Head of caudate nucleus (tissue), 42 donors: Measurements from ENCODE around the gene LIG1.

Source experiments
- DNase-seq, 42 donors: peaks; one replicate each; pipeline versions ENCODE4 v3.0.0 to v3.0.0-alpha.2; 2020 to 2021; ENCODE audit warnings: mixed read lengths in 7 of 42
- intact Hi-C: fragments of 100-400 bp; cut with DNase I; formaldehyde crosslinking; loops from one replicate; pipeline ENCODE4 v1.15.0; 2022

LIG1 gene

DNA sequence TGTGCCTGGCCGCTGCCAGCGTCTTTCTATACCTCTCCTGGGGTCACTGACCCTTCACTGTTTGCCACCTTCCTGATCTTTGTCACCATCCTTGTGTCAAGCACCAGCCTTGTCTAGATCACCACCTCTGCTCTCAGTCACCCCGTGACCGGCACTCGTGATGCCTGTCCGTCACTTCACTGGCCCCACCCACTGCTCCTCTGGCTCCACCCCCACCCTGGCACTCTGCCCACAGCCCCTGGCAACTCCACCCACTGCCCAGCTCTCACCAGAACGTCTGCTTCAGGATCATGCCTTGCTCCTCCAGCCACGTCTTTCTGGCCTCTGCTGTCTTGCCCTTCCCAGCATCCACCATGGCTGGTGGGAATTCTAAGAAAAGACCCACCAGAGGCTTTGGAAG lies 34.7 kb downstream of the LIG1 start:
- intact Hi-C loops, result no loop called here
- DNase-seq, result peak in 1 of 42 donors; percentile 44

DNA sequence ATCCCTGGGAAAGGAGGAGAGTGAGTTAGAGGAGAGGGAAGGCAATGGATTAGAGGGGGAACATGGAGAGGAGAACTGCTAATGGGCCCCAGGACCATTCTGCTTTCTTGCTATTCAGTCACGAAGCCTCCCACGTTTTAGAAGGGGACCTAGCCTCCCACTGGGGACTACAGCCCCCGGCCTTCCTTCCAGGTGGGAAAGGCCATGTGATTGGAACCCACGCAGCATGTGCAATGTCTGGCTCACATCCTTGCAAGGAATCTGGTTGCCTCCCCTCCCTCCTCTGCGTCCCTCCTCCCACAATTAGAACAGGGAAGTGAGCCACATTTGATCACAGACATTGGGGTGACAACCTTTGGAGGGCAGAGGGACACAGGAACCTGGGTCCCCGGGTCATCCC lies 37.0 kb downstream of the LIG1 start:
- DNase-seq, result peak in 14 of 42 donors; percentile 18 to 74 (median 31)
- intact Hi-C loops, result no loop called here

DNA sequence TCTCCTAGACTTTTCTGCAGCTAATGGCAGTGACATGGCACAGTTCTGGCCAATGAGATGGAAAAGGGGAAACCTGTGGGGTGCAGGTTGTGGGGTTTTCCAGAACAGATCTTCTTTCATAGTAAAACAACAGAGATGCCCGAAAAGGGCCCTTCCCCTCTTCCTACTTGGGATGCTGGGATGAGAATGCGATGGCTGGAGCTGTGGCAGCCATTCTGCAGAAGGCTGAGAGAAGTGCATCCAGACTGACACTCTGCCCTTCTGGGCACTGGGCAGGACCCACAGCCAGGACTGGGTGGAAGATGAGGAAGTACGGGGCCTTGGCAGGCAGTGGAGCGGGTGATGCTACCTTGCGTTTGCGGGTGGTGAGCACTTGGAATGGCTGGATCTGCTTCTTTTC lies 42.6 kb downstream of the LIG1 start:
- intact Hi-C loops, result no loop called here

DNA sequence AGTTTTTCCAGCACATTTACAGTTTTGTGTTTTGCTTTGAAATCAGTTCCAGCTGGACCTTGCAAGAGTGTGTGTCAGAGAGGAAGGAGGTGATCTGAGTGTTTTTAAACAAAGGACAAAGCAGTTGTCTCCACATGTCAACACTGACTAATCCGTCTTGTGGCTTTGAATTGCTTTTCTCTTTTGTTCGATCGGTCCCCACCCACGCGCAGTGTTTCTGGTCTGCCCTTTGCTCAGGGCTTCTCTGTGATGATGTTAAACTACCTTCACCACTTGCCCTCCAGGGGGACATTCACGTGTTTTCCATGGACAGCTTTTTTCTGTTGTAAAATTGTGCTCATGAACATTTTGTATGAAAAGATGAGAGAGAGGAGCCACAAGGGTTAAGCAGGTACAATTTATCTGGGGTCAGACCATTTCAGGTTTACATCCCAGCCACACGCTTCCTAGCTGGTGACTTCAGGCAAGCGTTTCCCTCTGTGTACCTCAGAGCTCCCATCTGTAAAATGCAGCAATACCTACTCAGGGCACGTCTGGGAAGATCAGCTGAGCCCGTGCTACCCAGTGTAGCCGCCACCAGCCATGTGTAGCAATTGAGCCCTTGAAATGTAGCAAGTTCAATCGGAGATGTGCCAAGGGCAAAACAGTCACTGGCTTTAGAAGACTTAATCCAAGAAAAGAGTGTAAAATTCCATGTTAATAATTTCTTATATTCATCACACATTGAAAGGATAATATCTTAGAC lies 46.1 kb downstream of the LIG1 start:
- DNase-seq, result peak in 17 of 42 donors; percentile 15 to 71 (median 35)
- intact Hi-C loops, result no loop called here

More for the DNA sequence above, 42.6 kb downstream of the LIG1 start:
- no peak for DNase-seq

DNA sequence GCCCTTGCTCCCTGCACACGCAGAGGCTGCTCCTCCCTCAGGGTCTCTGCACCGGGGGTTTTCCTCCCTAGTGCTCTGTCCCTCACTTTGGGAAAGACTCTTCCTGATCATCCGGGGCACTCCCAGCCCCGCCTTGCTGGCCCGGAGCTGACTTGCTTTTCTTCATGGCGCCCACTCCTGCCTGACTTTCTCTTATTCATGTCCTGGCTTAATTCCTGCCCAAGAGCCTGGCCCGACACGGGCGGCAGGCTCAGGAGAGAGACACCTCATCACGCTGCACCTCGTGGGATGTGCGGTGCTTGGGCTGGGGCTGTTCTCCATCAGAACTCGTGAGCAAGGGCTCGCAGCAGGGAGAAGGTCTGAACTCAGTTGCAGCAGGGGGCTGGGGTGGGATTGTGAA lies 47.7 kb downstream of the LIG1 start:
- intact Hi-C loops, result no loop called here
- no peak for DNase-seq

DNA sequence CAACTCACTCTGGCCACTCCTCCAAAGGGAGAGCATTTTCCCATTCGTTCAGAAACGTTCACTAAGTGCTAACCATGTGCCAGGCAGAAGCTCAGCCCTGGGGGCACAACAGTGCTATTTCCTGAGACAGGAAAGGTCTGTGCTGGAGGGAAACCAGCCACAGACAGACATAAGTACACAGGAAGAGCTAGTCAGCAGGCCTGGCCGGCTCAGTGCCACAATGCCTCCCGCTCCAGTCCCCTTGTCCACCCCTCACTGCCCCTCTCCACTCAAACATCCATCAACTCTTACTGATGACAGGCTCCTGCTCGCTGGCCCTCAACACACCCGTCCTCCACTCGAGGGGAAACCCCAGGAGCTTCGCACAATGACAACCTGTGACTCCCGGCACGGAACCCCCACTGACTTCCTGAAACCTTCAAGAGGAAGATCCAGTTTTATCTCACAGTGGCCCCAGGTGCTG lies 48.2 kb downstream of the LIG1 start:
- DNase-seq, result peak in 1 of 42 donors; percentile 28
- intact Hi-C loops, result no loop called here

DNA sequence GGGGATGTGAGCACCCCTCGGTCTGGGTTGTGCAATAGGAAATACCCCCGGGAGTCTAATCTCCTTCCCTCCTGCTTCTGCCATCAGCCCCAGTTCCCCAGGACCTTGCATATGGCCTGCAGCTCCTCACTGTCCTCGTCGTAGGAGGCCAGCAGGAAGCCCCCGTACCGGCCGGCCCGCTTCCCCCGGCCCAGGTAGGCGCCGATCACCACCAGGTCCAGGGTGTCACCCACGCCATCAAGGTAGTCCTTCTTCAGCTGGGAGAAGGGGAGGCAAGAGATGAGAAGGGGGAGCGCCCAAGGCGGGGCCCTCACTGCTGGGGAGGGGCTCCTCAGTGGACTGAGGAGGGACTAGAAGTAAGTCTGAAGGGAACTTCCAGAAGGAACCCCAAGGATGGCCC lies 49.1 kb downstream of the LIG1 start:
- intact Hi-C loops, result no loop called here
- DNase-seq, result no peak

DNA sequence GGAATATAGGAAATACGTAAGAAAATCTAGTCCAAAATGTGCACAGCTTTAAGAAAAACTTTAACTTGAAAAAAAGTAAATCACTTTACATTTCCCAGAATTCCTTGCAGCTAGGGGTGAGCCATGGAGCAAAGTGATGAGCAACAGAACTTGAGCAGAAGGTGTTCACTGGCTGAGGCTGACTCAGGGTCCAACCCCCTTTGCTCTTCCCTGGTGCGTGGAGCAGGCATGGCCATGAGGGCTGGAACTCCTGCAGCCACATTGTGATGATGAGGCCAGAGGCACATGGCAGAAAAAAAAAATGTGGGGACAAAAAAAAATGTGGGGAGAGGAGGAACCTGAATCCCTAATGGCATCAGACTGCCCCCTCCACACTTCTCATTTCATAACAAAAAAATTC lies 49.6 kb downstream of the LIG1 start:
- no peak for DNase-seq
- intact Hi-C loops, result no loop called here

DNA sequence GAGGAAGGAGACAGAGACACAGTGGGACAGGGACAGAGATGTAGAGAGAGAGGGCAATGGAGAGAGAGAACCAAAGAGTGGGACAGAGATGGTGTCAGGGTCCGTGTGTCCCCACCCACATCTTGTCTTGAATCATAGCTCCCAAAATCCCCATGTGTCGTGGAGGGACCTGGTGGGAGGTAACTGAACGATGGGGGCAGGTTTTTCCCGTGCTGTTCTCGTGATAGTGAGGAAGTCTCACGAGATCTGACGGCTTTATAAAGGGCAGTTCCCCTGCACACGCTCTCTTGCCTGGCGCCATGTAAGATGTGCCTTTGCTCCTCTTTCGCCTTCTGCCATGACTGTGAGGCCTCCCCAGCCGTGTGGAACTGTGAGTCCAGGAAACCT lies 52.0 kb downstream of the LIG1 start:
- DNase-seq, result no peak
- intact Hi-C loops, result no loop called here

DNA sequence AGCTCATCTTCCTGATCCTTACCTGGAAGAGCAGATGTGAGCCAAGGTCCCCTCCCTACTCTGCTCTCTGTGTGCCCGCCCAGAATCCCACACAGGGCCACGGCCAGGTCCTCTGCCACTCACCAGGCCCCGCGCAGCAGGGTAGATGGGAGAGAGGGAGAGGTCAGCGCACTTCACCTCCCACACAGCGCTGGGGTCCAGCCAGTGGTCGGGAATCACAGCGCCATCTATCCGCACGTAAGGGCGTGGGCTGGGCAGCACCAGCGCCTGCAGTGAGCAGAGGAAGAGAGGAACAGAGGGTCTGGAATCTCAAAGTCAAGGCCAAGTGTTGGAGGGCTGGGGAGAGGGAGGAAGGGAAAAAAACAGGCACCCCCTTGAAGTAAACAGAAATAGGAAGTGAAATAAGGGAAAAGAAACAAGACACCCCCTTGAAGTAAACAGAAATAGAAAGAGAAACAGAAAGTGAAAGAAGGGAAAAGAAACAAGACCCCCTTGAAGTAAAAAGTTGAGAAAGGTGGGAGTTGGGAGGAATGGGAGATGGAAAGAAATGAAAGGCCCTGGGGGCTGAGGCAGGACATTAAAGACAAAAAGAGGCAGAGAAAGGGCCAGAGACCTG lies 52.5 kb downstream of the LIG1 start:
- no peak for DNase-seq
- intact Hi-C loops, result no loop called here

DNA sequence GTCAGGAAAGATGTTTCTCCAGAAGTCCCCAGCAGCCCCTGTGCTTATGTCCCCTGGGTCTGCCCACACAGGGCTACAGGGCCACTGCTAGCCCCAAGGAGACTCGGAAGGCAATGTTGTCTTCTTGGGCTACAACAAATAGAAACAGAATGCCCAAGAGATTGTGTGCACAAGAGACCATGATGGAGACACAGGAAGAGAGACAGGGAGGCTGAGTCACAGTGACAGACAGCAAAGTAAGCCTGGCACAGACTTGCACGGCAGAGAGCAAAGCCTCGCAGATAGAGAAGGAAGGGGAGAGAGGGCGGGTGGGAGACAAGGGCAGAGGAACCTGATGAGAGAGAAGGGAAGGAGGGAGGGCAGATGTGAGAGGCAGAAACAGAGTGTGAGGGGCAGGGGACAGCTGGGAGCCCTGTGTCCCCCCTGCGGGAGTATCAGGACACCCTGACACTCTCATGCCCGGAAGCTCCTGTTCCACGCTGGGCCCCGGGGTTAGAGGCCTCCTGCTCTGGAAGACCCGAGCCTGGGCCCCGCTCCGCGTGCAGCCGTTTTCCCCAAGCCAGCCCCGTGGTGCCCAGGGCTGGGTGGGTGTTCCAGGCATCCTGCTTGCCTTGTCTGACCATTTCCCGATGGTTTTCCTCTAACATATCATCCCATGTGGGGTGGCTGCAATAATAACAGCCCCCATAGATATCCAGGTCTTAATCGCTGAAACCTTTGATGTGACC lies 56.8 kb downstream of the LIG1 start:
- peak in 1 of 42 donors; percentile 13 for DNase-seq
- intact Hi-C loops, result no loop called here

DNA sequence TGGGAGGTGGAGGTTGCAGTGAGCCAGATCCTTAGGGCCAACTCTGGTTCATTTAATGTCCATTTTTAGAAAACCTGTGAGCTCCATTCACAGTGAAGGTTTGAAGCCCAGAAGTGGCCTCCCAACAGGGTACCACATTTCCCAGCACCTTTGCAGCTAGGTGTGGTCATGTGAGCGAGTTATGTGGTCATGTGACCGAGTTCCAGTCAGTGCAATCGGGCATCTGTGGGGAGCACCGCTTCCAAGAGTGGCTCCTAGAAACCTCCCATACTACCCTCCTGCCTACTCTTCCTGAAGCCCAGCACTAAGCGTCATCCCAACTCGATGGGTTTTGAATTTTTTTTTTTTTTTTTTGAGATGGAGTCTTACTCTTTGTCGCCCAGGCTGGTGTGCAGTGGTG lies 58.9 kb downstream of the LIG1 start:
- intact Hi-C loops, result no loop called here
- DNase-seq, result peak in 1 of 42 donors; percentile 38

DNA sequence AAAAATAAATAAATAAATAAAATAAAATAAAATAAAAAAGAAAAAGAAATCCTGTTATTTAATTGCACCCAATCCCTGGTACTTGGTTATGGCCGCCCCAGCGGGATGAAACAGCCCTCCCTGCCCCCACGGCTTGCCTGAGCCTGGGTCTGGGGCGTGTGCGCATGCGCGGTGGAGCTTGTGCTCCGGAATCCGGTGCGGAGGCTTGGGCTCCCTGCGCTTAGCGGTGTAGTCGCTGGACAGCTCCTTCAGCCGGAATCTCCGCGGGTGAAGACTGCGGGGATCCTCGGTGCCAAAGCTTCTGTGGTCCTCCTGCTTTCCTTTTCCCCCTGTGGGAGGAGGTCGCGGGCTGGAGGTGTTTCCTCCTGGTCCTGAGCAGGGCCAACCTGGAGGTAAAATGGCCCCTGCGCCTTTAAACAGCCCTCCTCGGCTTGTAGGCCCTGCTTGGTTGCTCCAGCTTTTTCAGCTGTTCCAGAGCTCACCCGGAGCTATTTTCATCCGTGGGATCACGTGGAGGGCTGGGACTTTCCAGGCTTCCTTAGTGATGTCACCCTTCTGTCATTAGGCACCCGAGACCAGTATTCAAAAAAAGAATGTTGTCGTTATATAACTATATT lies 59.7 kb downstream of the LIG1 start, which contains the start of gene PLA2G4C:
PLA2G4C (minus strand) TSS at position 468 of the 617 bp plus-strand sequence. CDS start 4,288 bp downstream, outside the sequence.
- intact Hi-C loops, result no loop called here

DNA sequence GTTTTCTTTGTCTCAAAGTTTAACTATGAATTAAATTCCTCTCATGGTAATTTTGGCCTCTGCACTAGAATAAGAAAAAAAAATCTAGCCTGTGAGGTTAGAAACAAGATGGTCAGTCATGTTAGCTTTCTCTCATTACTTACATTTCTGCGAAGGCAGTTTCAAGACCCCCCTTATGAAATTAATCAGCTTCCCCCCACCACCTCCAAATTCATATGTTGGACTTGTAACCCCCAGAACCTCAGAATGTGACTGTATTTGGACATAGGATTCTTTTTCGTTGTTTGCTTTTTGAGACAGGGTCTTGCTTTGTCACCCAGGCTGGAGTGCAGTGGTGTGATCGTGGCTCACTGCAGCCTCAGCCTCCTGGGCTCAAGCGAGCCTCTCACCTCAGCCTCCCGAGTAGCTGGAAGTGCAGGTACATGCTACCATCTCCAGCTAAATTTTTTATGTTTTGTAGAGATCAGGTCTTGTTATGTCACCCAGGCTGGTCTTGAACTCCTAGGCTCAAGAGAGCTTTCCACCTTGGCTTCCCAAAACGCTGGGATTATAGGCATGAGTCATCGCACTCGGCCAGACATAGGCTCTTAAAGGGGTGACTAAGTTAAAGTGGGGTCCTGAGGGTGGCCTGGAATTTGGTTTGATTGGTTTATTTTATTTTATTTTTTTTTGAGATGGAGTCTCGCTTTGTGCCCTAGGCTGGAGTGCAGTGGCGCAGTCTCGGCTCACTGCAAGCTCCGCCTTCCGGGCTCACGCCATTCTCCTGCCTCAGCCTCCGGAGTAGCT lies 61.0 kb downstream of the LIG1 start:
- intact Hi-C loops, result loop anchor here (5.0 kb wide), 1 partner anchor 43 kb away; no protein-coding TSS in a partner anchor
- DNase-seq, result no peak

More for the DNA sequence above, 59.7 kb downstream of the LIG1 start, which contains the start of gene PLA2G4C:
- peak; percentile 84 to 97 (median 92) for DNase-seq

DNA sequence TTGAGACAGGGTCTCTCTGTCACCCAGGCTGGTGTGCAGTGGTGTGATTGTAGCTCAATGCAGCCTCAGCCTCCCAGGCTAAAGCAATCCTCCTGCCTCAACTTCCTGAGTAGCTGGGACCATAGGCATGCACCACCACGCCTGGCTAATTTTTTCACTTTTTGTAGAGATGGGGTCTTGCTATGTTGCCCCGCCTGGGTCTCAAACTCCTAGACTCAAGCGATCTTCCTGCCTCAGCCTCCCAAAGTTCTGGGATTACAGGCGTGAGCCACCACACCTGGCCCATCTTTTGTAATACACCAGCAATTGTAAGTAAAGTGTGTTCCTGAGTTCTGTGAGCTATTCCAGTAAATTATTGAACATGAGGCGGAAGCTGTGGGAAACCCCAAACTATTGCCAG lies 66.2 kb downstream of the LIG1 start:
- no peak for DNase-seq
- intact Hi-C loops, result no loop called here

DNA sequence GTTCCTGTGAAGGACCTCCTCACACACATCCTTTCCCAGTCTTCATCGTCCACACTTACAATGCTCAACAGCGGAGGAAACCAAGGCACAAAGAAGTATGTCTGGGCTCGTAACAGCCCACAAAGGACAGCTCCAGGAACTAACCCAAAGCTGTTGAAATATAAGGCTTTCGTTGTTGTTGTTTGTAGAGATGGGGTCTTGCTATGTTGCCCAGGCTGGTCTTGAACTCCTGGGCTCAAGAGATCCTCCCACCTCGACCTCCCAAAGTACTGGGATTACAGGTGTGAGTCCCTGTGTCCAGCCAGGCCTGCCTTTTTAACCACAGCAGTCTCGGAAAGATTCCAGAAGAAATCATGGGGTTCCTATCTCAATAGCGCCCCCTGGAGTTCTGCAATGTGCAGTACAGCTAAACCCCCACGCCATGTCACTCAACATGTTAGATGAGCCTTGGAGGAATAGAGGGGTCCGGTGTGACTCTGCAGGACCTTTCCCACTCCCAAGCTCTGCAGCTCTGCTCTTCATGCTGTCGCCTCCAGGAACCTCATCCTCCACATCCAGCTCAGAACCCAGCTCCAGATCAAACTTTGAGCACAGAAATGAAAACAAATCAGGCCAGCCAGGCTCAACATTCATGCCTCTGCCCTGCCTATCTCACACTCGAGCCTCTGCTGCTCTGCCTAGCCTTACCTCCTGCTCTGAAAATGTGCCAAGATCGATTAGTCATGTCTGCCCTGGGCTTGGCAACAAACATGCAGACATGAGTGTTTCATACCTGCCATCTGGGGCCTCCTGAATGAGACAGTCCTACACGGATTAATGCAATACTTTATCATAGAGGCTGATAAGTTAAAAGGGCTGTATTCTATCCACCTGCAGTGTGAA lies 67.0 kb downstream of the LIG1 start:
- intact Hi-C loops, result no loop called here
- DNase-seq, result peak in 14 of 42 donors; percentile 24 to 72 (median 49)

DNA sequence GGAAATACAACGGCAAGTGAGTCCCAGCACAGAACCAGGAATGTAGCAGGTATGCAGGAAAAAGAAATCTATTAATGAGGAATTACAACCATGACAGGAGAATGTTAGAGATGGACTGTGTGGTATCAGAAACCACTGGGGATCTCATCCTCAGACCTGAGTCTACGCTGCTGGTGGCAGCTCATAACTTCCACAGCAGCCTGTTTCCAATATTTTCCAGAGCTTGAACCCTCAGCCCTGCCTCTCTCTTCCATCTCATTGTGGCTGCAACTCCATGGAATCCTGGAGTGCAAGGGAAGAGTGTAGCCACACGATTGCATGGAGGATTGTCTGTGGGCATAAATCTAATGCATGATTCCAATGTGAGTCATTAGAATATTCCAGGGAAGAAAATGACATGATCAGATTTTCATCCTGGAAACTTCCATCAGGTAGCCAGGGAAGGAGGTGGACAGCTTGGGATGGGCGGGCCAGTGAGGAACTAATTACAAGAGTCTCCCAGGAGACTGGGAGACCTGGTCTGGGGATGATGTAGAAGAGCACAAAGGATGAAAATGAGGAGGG lies 74.5 kb downstream of the LIG1 start:
- intact Hi-C loops, result no loop called here

More for the DNA sequence above, 74.5 kb downstream of the LIG1 start:
- DNase-seq, result no peak
